Neural cell (in vitro differentiated cells): ENCODE measurements around the gene POMT1.

Experiments
- CTCF ChIP-seq: fragments of 450-650 bp; IDR thresholded peaks from 2 replicates; pipeline ENCODE4 v1.5.1; 2014; ENCODE audit warnings: antibody characterized with exemption, mild to moderate bottlenecking, moderate library complexity; ENCODE audit not compliant: poor library complexity, severe bottlenecking
- EP300 ChIP-seq: fragments of 450-650 bp; conservative IDR thresholded peaks from 2 replicates; pipeline ENCODE4 v1.6.1; 2014; ENCODE audit warnings: antibody characterized with exemption, mild to moderate bottlenecking, moderate library complexity; ENCODE audit not compliant: poor library complexity, severe bottlenecking
- RAD21 ChIP-seq: fragments of 450-650 bp; conservative IDR thresholded peaks from 2 replicates; pipeline ENCODE4 v1.6.1; 2014; ENCODE audit warnings: antibody characterized with exemption, mild to moderate bottlenecking, moderate library complexity

GRCh38 chr9:131516930-131517329, 14.2 kb downstream of the POMT1 start:
- TF ChIP-seq CTCF (no peak), RAD21 (no peak), EP300 (no peak)
